Lower leg skin (tissue), 4 donors: Measurements from ENCODE around the gene LZTS2. TPM values are rescaled to one million over a fixed set of nuclear protein-coding genes. Genes with fewer than 3 reads are reported as not detected.

Experiments
- DNase-seq, 2 donors: peaks; one replicate each; pipeline ENCODE4 v3.0.0-alpha.2; 2019; ENCODE audit warnings: low spot score in 2 of 2
- H3K4me3 ChIP-seq: fragments of 200-600 bp; sonication (generic); 2 replicates; pipeline ENCODE4 v1.5.1; 2017; ENCODE audit warnings: mild to moderate bottlenecking, low read depth; ENCODE audit not compliant: poor library complexity, severe bottlenecking
- CTCF ChIP-seq, 3 donors: fragments of 450-650 bp; IDR thresholded peaks; one replicate each; pipeline ENCODE4 v1.5.1; 2016; ENCODE audit warnings: antibody characterized with exemption in 3 of 3, mild to moderate bottlenecking in 3 of 3, moderate library complexity in 2 of 3
- POLR2A ChIP-seq, 2 donors: fragments of 450-650 bp; IDR thresholded peaks; one replicate each; pipeline ENCODE4 v1.6.1; 2016 to 2017; ENCODE audit warnings: antibody characterized with exemption in 2 of 2, mild to moderate bottlenecking in 1 of 2, moderate library complexity in 1 of 2
- WGBS, 2 donors: methylation state at CpG; one replicate each; pipeline ENCODE4 v1.1.5; 2018; 5-methylcytosine and 5-hydroxymethylcytosine counted together
- intact Hi-C: fragments of 100-400 bp; cut with DNase I; formaldehyde crosslinking; loops from one replicate; pipeline ENCODE4 v1.15.0; 2023; ENCODE audit warnings: low total_unique reads
- total RNA-seq, 4 donors: library from RNA; depleted of rRNA; stranded (reverse); fragments of >200 nt; gene quantifications; one replicate each; pipeline ENCODE4 v1.1.0, GENCODE V29; 2016

LZTS2 gene
- total RNA-seq, 4 donors from 2014 or later, result 58.9 to 81.4 (median 71.2) TPM

DNA sequence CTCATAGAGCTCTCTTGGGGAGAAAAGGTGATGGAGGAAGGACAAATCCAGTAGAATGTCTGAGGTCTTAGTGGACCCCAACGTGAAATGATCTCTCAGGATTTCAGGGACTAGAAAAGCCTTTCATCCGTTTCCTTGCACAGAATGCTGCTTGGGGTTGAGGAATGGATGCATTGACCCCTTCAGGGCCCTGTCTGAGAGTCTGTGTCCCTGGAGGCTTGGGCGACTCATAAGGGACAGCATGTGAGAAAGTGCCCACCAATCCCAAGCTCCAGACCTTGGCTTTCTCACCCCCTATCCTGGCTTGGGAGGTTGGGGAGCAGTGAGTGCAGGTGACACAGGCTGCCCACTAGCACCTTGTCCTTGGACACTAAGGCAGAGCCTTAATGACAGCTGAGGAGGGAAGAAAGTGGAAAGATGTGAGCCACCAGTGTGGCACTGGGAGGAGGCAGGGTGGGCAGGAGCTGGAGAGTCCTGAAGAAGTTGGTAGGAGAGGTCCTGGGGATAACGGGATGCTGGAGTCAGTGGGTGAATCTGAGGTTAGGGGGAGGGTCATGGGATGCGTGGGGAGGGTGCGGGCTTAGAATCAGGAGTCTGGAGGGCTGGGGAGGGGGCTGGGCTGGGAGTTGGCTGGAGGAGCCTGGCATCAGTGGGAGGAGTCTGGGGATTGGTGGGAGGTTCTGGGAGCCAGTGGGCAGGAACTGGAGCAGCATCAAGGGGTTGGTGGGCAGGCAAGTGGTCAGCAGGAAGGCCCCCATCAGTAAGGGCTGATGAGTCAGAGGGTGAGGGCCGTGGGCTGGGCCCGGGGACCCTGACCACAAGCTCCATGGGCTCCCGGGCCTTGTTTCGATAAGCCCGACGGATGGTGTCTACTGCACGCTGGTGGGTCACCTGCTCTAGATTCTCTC, 8.6 kb downstream of the LZTS2 start:
- WGBS, 2 donors, result 64 to 67% methylated on average over 13 of the region's 13 CpGs
- no peak for DNase-seq
- intact Hi-C loops, result no loop called here

DNA sequence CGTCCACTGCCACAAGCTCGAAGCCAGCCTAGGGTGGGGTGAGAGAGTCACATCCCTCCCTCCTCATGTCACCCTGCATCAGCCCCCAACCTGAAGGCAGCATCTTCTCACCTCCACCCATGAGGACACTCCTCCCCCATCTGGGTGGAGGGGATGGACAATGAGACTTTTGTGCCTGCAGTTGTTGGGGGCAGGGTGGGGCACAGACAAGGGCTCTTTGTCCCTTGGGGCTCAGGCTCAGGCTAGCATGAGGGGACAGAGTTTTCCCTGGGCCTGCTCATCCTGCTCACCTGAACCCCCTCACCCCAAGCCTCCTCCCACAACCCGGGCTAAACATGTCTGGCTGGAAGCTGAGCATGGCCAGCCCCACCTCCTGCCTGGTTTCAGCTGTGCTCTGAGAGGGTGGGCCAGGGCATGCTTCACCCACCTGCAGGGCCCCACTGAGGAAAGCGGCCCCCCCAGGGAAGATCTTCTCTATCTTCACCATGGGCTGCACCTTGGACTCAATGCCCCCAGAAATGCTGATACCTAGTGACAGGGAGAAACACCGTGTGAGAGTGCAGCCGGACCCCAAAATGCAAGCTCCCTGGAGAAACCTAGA, 9.3 kb downstream of the LZTS2 start:
- DNase-seq, result no peak
- intact Hi-C loops, result no loop called here
- H3K4me3 ChIP-seq, result no peak overlapping the region
- TF ChIP-seq POLR2A (IDR thresholded peaks at IDR 0.05), result no peak
- TF ChIP-seq CTCF (IDR thresholded peaks at IDR 0.05), result no peak
- whole genome bisulfite sequencing, 2 donors, result 71 to 76% methylated on average over 5 to 6 of the region's 6 CpGs

More for the DNA sequence above, 8.6 kb downstream of the LZTS2 start:
- no peak for TF ChIP-seq CTCF (IDR thresholded peaks at IDR 0.05)
- no peak for TF ChIP-seq POLR2A (IDR thresholded peaks at IDR 0.05)
- H3K4me3 ChIP-seq, result no peak overlapping the region

DNA sequence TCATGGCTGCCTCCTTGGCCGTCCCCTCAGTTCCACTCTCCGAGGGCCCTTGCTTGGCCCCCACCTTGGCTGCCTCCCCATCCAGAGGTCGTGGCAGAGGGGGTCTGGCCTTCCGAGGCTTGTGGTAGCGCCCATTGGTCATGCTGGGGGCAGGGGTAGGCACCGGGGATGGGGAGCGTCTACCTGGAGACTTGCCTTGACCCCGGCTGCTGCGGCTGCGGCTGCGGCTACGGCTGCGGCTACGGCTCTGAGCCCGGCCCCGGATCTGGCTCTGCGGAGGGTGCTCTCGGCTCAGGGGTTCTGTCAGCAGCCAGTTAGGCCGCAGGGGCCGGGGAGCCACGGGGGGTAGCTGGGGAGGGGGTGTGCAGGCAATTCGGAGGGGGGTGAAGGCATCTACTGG, 10.7 kb downstream of the LZTS2 start:
- TF ChIP-seq POLR2A (IDR thresholded peaks at IDR 0.05) (no peak), CTCF (IDR thresholded peaks at IDR 0.05) (no peak)
- DNase-seq, result no peak
- WGBS, 2 donors, result 92 to 94% methylated on average over 17 to 22 of the region's 22 CpGs
- intact Hi-C loops, result no loop called here
- no peak overlapping the region for H3K4me3 ChIP-seq

DNA sequence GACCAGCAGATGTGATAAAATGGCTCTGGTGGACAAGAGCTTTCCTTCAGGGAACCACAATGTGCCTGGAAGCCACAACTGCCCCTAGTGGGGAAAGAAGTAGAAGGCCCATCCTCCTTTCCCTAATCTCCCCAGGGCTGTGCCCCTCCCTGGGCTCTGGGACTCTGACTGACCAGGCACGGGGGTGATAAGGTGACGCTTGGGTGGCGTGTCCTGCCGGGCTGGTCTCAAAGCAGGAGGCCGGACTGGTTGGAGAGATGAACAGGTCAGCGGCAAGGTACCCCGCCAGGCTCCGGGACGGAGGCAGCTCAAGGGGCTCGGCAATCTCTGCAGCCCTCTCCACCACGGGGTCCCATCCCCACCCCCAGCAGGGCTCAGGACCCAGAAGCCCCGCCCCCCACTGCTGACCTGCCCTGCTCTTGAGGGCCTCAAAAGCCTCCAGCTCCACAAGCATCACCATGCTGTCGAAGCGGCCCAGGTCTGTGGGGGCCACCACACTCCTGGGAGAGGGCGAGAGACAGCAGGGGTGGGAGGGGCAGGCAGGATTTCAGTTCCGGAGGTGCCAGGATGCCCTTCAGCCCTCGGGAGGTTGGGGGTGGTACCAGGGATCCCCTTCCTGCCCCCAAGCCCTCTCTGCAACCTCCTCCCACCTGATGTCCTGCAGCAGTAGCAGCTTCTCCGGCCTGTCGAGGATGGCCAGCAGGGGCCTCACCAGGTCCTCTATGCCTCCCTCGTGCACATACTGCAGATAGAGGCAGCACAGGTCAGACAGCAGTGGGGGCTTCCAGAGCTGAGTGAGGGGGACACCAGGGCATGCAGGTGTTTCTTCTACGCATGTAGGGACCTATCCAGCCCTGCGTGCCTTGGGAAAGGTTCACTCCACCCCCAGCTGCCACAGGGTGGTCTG, 12.2 kb downstream of the LZTS2 start:
- no peak for TF ChIP-seq POLR2A (IDR thresholded peaks at IDR 0.05)
- no peak for TF ChIP-seq CTCF (IDR thresholded peaks at IDR 0.05)
- DNase-seq, result no peak
- intact Hi-C loops, result no loop called here
- WGBS, 2 donors, result 71 to 74% methylated on average over 18 to 22 of the region's 22 CpGs
- H3K4me3 ChIP-seq, result no peak overlapping the region

DNA sequence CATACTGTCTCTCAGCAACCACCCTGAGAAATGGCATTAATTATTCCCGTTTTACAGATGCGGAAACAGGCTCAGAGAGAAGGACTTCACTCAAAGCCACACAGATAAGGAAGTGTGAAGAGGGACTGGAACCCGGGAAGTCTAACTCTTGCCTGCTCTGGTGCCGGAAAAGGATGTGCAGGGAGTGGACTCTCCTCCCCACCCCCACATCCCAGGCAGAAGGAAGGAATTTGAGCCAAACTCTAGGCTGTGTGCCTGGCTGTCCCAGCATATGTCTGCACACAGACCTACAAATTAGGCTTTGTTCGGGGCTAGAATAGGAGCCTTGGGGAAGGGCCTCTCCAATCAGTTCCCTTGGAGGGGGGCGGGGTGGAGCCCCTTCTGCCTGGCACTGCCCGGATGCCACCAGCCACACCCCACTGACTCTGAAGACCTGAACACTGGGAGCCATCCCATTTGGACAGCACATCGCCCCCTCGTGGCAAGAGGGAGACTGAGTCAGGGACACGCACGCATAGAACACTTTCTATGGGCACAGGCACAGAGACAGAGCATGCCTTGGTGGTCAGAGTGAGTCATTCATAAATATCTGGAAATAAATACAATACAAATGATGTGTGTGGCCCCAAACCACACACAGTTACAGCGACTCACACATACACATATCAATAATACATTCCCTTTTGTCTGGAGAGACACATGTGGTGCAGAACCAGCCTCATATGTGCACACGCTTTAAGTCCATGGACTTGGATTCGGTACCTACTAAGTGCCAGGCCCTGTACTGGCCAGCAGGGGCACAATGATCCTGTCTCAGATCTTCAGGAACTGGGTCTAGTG, 13.1 kb downstream of the LZTS2 start:
- H3K4me3 ChIP-seq, result no peak overlapping the region
- TF ChIP-seq POLR2A (IDR thresholded peaks at IDR 0.05), result no peak
- peak in 1 of 3 donors; percentile 79 for TF ChIP-seq CTCF (IDR thresholded peaks at IDR 0.05)
- intact Hi-C loops, result no loop called here
- DNase-seq, result peak; percentile 84 to 96
- WGBS, 2 donors, result 17 to 19% methylated on average over 14 of the region's 14 CpGs
